HG03457 (cell line): ENCODE results near the gene RRM1.
"Not testable (repeated sequence)": the region's sequence is repeated elsewhere in the genome, so short reads cannot be mapped to it uniquely, and the experiment has no call there.

ENCODE experiments used
- ATAC-seq: cut with Tn5 transposase; IDR thresholded peaks from one replicate; pipeline ENCODE4 v1.9.1; 2021; ENCODE audit warnings: moderate number of reproducible peaks; ENCODE audit not compliant: unreplicated experiment

The RRM1 gene

GRCh38 chr11:4094348-4095291 is at the start of gene RRM1:
Gene RRM1, plus strand, starts transcription at chr11:4094799. Its CDS starts 214 bp downstream, at chr11:4095013.
- ATAC-seq = peak; percentile 89

DNA sequence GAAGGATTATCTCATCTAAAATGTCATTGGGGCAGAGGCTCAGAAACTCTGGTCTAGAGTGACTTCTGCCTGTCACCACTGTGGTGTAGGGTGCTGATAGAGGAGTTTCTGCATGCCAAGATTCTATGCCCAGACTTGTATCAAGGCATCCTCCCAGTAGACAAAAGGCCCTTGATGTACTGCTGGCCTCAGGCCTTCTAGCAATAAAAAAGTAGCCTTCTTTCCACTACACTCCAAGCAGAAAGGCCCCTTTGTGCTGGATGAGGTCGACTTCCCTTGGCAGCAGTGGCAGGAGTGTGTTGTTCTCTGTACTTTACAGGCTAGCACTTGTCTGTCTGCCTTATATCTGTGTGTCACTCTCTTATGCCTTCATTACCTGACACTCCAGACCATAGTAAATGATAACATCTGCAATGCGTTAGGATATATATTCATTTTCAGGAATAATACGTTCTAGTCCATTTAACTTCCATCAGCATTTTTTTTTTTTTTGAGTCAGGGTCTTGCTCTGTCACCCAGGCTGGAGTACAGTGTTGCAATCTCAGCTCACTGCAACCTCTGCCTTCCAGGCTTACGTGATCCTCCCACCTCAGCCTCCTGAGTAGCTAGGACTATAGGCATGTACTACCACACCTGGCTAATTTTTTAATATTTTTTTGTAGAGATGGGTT is 49.5 kb upstream of the RRM1 start:
- no peak for ATAC-seq

GRCh38 chr11:4048340-4048739 is 46.3 kb upstream of the RRM1 start:
- no peak for ATAC-seq

GRCh38 chr11:4049006-4049405 is 45.6 kb upstream of the RRM1 start:
- ATAC-seq = no peak

GRCh38 chr11:4050138-4050537 is 44.5 kb upstream of the RRM1 start:
- ATAC-seq = no peak

DNA sequence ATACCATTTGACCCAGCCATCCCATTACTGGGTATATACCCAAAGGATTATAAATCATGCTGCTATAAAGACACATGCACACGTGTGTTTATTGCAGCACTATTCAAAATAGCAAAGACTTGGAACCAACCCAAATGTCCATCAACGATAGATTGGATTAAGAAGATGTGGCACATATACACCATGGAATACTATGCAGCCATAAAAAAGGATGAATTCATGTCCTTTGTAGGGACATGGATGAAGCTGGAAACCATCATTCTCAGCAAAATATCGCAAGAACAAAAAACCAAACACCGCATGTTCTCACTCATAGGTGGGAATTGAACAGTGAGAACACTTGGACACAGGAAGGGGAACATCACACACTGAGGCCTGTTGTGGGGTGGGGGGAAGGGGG is 41.4 kb upstream of the RRM1 start:
- ATAC-seq = not testable (repeated sequence)

- ATAC-seq = no peak
Measured at GRCh38 chr11:4054643-4055042, 40.0 kb upstream of the RRM1 start.

DNA sequence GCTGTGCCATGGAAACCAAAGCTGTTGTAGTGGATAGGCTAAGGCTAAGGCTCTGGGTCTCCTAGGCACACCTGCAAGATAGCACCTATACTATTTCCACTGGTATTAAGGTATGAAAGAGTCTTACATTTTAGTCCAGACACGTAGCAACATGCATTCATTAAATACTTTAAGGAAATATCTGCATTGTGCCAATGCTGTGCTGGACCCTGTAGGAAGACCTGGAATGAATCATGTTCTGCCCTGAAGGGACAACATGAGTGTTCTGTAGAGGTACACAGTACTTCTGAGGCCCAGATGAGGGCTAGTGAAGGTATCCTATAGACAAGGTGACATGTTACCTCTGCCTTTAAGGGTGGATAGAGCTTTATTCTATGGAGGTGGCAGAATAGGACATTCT is 35.2 kb upstream of the RRM1 start:
- no peak for ATAC-seq

DNA sequence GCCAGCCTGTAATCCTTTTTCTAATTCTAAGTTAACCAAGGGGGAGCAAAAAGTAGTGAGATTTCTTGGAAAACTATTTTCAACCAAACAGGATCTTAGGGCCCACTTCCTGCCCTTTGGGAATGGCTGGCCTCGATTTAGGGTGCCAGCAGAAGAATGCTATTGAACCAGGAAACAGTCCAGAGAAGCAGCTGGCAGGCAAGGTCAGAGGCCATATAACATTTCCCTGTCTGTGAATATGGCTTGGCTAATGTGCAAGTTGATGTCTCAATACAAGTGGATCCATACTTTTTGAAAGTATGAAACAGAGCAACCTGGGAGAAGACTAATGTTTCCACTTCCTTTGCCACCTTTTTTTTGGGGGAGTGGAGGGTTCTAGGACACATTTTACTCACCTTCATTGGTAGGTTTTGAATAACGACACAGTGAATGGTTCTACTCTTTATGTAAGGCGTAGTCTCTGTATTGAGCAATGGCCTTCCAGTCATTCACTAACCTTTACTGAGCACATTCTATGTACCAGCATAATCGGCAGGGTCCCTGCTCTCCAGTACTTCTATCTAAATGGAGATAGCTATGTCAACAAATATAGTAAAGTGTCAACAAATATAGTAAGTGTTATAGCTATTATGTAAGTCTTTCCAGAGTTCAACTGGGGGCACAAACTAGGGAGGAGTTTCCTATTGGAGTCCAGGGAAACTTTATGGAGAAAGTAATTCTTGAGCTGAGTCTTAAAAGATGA is 34.2 kb upstream of the RRM1 start:
- ATAC-seq = no peak

GRCh38 chr11:4061700-4062099 is 32.9 kb upstream of the RRM1 start:
- ATAC-seq = no peak

DNA sequence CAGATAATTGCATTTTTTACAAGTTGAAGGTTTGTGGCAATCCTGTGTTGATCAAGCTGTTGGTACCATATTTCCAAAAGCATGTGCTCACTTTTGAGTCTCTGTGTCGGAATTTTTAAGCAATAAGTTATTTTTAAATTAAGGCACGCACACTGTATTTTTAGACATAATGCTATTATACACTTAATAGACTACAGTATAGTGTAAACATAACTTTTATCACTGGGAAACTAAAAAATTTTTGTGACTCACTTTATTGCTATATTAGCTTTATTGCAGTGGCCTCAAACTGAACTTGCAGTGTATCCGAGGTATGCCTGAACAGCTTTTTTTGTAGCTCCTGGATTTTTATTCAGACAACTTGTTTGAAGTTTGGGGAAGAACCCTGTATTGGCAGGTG is 31.3 kb upstream of the RRM1 start:
- no peak for ATAC-seq

GRCh38 chr11:4064278-4064955 is 30.2 kb upstream of the RRM1 start:
- no peak for ATAC-seq

GRCh38 chr11:4065086-4065485 is 29.5 kb upstream of the RRM1 start:
- ATAC-seq = no peak

GRCh38 chr11:4065601-4066377 is 28.8 kb upstream of the RRM1 start:
- ATAC-seq = no peak

DNA sequence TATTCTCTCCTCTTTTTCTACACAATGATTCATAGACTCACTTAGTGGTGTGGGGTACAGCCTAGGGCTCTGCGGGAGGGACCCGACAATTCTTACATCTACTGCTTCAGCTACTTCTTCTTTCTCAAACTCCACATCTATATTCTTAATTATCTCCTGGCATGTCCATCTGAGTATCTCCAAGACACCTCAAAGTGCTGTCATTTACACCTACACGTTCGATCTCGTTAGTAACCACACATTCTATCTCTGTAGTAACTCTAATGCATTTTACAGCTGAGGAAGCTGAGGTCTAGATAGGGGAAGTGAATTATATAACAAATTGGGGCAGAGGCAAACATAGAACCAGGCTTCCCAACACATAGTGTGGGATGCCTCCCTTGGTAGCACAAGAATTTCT is 27.7 kb upstream of the RRM1 start:
- ATAC-seq = no peak

DNA sequence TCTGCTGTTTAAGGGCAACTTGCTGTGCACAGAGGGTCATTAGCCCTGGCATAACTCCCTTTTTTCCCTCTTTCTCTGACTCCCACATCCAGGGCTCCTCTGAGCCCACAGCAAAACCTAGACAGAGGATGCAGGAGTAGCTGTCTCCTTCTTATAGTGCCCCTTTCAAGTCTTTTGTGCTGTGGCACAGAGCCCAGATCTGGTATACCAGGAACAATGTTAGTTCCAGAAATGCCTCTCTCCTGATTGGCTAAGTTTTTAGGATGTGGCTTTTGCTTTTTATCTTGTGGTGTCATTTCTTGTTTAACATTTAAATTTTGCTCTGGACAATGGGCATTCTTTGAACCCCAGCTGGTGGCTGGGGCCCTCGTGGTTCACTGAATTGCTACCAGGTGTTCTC is 25.6 kb upstream of the RRM1 start:
- no peak for ATAC-seq

- no peak for ATAC-seq
Measured at GRCh38 chr11:4071325-4071724, 23.3 kb upstream of the RRM1 start.

DNA sequence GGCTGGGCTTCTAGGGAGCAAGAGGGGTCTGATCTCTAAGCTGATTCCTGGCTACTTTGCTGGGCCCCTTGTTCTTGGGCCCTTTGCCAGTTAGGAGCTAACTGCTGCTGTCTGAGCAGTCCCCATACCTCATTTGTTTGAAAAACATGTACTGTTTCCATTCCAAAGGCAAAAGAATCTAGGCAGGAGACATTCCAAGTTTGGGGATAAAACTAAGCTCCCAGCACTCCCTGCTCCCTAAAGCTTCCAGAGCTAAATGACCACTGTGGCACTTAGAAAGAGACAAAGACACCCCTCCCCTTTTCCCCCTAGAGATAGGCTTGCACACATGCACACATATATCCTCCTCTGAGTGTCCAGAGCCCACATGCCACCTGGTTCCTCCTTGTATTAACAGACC is 22.7 kb upstream of the RRM1 start:
- no peak for ATAC-seq

DNA sequence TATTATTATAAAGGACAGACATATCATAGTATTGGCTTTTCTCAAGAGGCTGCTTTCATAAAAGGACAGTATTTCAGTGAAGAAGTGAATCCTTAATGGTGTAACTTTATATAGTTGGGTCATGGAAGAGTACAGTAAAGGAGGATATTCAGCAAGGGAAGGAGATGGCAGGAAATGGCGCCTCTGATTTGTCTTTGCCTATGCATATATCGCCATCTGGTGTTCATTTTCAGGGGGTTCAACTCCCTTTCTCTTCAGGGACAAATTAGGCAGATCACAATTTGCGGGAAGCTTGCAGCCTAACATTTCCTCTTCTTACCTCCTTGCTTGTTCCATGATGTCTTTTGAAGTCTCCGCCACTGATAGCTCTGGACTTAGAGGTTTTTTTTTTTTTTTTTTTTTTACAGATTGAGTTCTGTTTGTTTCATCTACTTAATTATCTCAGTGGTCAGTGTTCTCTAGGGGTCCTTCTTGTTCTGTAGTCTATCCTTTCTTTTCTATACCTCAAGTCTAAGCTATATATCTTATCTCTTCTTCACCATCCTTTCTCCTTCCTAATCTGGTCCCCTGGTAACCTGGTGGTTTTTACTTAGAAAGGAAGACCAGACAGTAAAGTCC is 21.8 kb upstream of the RRM1 start:
- ATAC-seq = no peak

DNA sequence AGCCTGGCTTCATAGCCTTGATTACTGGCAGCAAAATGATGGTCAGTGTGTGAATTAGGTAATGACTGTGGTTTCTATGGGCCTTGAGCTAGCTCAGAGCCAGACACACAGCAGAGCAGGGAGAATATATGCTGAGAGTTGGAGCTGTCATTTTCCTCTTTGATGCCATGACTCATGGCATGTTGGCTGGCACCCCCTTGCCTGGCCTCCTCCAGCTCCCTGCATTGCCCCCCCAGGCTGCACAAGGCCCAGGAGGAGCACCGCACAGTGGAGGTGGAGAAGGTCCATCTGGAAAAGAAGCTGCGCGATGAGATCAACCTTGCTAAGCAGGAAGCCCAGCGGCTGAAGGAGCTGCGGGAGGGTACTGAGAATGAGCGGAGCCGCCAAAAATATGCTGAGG is 20.3 kb upstream of the RRM1 start:
- ATAC-seq = no peak
